COR-L47 (cell line): ENCODE results near the gene CTSA.
"Not testable (repeated sequence)": the region's sequence is repeated elsewhere in the genome, so short reads cannot be mapped to it uniquely, and the experiment has no call there.

Source experiments
- DNase-seq: peaks from one replicate; lab custom pipeline; 2025; lab: John Stamatoyannopoulos, UW

Gene CTSA

DNA sequence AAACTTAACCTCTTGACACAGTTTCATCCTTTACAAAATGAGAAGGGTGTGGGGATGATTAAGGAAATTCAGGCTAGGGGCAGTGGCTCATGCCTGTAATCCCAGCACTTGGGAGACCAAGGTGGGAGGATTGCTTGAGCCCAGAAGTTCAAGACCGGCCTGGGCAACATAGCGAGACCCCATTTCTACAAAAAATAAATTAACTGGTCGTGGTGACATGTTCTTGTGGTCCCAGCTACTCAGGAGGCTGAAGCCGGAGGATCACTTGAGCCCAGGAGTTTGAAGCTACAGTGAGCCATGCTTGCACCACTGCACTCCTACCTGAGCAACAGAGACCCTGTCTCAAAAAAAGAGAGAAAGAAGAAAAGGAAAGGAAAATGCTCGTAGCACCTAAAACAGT is 24.7 kb upstream of the CTSA start:
- DNase-seq, result no peak

DNA sequence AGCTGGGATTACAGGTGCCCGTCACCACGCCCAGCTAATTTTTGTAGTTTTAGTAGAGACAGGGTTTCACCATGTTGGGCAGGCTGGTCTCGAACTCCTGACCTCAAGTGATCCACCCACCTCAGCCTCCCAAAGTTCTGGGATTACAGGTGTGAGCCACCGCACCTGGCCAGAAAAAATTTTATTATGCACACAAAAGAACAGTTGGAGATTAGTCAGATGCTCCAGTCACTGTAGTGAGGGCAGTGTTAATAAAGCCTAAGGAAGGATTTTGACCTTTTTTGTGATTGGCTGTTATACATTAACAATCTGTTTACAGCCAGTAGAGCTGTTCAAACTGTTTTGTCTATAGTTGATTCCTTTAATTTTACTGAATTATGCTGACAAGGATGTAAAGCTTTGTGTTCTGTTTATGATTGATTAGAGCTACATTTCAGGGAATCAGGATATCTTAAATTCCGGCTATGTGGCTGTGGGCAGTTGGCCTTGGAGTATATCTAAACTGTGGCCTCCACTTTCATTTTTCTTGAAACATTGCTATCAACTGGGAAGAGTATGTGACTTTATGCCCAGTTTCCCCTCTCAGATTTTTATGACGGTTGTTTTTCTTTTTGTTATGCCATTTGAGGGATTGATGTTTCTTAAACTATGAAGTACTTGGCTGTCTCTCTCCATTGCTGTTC is 23.9 kb upstream of the CTSA start:
- no peak for DNase-seq

DNA sequence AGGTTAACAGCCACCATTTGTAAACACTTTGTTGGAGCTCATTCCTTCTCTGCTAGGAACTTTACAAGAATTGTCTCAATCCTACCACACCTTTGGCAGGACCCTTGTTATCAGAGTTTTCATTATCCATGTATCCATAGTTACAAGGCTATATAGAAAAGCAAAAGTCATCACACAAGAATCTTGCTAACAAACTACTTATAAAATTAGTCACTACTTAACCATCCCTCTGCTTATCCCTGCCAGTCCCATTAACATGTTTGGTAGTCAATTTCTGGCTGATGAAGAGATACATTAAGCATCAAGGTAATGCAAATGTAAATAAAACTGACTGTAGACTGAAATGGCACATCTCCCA is 23.3 kb upstream of the CTSA start:
- DNase-seq, result no peak

GRCh38 chr20:45872626-45873025 is 18.5 kb upstream of the CTSA start:
- no peak for DNase-seq

- DNase-seq, result no peak
These were observed 17.6 kb upstream of the CTSA start for GRCh38 chr20:45873409-45874103.

GRCh38 chr20:45874104-45874481 is 17.0 kb upstream of the CTSA start:
- DNase-seq, result not testable (repeated sequence)

- DNase-seq, result no peak
These were observed 16.6 kb upstream of the CTSA start for GRCh38 chr20:45874576-45874975.

DNA sequence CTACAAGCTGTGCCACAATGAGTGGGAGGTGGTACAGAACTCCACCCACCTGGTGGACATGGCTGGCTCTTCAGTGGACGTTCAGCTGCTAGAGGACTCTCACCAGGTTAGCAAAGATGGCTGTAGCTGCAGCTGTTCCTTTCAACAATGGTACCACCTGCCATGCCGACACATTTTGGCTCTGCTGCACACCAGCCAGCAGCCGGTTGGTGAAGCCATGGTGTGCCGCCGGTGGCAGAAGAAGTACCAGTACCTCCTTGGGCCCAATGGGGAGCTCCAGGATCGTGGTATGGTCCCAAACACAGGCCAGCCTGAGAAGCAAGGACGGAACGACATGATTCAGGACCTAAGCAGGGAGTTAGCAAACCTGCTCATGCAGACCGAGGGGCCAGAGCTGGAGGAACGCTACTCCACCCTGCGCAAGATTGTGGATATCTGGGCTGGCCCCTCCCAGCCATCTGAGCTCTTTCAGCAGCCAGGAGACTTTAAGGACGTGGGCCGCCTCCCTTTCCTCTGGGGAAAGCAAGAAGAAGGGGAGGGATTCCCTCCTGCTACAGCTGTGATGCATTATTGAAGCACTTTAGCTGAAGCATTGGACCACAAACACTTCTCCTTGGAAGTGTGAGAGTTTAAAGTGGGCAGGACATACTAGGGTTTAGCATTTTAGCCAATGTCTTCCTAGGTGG is 12.9 kb upstream of the CTSA start:
- DNase-seq, result no peak

- DNase-seq, result peak; percentile 98
These were observed 9.9 kb upstream of the CTSA start, which contains the start of gene ZSWIM1 for GRCh38 chr20:45880988-45881788. Gene ZSWIM1 (plus strand): TSS chr20:45881227. CDS start chr20:45882593, 1,366 bp downstream.

DNA sequence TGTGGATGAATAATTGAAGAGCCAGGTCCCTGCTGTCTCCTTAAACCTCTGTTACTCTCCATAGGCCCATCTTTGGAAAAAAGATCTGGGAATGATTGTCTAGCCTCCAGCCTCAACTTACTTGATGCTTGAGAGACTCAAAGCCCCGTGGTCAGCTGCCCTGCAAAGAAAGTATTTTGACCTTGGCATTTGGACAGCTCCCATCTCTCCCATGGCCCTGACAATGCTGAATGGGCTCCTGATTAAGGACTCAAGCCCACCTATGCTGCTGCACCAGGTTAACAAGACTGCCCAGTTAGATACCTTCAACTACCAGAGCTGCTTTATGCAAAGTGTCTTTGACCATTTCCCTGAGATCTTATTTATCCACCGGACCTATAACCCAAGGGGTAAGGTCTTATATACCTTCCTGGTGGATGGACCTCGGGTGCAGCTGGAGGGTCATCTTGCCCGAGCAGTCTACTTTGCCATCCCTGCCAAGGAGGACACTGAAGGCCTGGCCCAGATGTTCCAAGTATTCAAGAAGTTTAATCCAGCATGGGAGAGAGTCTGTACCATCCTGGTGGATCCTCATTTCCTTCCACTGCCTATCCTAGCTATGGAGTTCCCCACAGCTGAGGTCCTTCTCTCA is 8.6 kb upstream of the CTSA start:
- DNase-seq, result no peak

GRCh38 chr20:45883100-45883469 is 8.1 kb upstream of the CTSA start:
- DNase-seq, result no peak

GRCh38 chr20:45886590-45887345 is 4.4 kb upstream of the CTSA start:
- DNase-seq, result no peak

DNA sequence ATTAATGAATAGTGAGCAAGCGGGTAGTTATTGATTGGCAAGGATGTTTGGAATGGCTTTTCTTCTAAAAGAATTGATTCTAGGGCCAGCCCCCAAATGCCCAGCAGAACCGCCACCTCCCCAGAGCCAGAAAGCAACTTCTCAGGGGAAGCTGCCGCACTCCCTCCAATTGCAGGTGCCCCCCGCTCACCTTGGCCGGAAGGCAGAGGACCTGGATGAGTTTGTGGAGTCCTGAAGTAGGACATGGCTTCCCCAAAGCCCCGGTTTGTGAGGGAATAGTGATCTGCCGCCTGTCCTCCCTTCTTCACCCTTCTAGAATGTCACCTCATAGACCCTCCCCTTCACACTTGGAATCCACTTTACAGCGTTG is 3.8 kb upstream of the CTSA start, which contains the start of gene SPATA25:
Gene SPATA25, minus strand, starts transcription at position 277 of the 370 bp plus-strand sequence. Its CDS starts 32 bp downstream, at position 245.
- no peak for DNase-seq

- no peak for DNase-seq
These were observed 2.5 kb upstream of the CTSA start for GRCh38 chr20:45888681-45889080.

- peak; percentile 68 for DNase-seq
These were observed 804 bp upstream of the CTSA start for GRCh38 chr20:45890077-45890984.

DNA sequence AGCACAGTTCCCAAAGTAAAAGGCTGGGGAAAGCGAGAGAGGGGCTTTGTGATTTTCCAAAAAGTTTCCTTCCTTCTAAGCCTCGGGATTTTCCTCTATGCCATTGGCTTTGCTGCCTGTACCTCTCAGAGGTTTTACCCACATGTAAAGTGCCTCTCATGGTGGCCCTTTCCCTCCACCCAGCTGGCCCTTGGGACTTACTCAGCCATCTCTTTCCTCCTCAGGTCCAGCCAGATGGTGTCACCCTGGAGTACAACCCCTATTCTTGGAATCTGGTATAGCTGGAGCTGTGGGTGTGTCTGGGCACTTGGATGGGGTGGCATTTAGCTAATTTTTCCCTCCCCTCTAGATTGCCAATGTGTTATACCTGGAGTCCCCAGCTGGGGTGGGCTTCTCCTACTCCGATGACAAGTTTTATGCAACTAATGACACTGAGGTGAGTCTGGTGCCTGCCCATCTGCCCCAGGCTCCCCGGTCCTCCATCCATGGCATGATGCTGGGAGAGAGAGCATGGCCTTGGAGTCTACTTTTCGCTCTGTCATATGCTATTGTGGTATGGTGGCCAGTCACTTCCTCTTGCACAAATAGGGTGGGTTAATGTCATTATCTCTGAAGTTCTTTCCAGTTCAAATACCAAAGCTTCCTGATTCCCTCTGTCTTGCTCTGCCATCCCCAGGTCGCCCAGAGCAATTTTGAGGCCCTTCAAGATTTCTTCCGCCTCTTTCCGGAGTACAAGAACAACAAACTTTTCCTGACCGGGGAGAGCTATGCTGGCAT is 1.1 kb downstream of the CTSA start:
- DNase-seq, result no peak

- DNase-seq, result no peak
These were observed 1.8 kb downstream of the CTSA start for GRCh38 chr20:45892828-45893500.

DNA sequence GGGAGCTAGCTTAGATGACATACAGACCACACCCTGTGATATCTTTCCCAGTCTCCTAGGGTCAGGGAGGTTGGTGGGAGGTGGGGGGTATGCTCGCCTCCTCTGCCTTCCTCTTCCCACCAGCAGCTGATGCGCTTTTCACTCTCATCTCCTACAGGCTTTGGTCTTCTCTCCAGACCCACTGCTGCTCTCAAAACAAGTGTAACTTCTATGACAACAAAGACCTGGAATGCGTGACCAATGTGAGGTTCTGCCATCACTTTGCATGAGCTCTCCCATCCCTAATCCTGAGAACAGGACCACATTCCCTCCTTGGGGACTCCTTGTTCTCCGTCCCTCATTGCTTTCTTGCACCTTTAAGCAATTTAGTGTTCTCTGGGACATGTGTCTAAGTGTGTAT is 2.7 kb downstream of the CTSA start:
- no peak for DNase-seq

DNA sequence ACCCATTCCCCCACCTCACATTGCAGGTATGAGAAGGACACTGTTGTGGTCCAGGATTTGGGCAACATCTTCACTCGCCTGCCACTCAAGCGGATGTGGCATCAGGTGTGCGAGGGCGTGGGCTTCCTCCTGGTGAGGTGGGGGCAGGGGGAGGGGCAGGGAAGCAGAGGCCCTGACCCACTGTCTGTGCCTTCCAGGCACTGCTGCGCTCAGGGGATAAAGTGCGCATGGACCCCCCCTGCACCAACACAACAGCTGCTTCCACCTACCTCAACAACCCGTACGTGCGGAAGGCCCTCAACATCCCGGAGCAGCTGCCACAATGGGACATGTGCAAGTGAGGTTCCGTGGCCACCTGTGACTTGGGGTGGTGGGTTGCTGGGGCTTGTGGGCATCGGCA is 3.7 kb downstream of the CTSA start:
- no peak for DNase-seq
